ENCODE measurements around the gene TREML4.

Gene TREML4

DNA sequence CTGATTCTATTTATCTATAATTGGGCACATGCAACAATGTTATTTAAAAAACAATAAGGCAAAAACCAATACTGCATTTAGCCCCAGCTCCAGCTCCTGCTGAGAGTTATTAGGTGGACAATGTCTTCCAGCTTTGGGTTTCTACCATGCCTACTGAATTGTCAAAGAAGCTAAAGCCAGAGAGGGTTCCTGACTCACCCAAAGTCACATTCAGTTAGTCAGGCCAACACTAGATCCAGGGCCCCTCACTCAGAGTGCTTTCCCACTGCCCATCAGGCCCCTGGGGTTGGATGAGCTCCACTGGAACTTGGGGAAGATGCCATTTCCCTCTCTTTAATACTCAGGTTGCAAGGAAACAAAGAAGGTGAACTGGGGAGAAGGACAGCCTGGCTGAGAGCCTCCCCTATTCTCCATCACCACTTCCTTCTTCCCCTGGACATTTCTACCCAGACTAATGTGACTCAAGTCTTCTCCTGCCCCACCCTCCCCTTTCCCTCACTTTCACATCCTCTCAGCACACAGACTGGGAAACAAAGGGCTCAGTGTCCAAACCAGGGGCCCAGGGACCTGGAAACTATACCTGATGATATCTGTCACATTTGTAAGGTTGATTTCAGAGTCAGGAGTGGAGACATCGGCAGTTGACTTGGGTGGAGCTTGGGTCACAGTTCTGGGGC lies 52.4 kb downstream of the TREML4 start:
- no peak for TF ChIP-seq CTCF (IDR thresholded peaks at IDR 0.05)

GRCh38 chr6:41283600-41283999 lies 55.5 kb downstream of the TREML4 start:
- no peak for TF ChIP-seq CTCF (IDR thresholded peaks at IDR 0.05)

DNA sequence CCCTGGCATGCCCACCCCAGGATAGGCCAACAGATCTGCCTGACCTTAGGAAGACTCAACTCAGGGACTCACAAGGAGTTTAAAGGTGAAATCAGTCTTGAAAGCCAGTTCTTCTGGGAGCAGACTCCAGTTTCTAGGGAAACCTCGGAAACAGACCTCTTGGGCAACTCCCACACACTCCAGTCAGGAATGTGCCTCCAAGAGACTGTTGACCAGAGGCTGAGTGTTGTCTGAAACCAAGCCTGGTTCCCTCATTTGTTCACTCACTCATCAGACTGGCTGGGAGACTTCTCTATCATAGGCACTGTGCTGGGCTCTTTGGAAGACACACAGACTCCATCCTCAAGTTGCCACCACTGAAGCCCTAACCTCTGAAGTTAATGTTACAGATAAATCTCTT lies 56.6 kb downstream of the TREML4 start:
- TF ChIP-seq CTCF (IDR thresholded peaks at IDR 0.05), result no peak

DNA sequence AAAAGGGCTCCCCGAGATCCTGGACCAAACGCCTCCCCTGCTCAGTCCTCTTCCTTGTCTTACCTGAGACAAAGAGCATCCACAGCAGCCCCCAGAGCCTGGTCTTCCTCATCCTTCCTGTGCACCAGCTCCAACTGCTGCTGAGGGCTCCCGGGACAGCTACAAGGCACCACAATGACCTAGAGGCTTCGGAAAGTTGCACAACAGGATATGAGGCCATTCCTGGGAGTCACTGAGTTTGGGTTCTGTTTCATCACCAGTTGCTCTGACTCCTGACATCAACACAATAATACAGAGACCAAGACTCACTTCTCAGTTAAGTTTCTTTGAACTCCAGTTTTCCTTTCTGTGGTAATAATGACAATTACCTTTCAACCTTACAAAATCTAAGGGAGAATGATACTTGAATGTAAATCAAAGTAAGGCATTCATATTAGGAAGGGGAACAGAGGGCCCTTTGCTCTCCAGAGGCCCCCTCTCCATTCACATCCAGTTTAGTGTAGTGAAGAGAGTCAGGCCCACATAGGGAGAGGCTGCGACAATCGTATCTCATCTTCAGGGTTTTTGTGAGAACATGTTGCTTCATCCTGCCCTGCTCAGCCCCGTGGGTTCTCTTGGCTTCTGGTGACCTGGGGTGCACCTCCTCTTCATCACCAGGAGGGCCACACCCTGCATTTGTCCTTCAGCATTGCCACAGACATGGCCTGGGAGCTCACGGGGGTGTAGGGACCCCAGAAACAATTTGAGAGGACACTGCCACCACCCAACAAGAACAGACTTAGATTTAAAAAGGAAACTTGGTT lies 58.6 kb downstream of the TREML4 start, which contains the start of gene TREM1:
Gene TREM1, minus strand, starts transcription at position 139 of the 803 bp plus-strand sequence. Its CDS starts 27 bp downstream, at position 112.
- TF ChIP-seq CTCF (IDR thresholded peaks at IDR 0.05), result no peak

GRCh38 chr6:41288030-41288753 lies 60.0 kb downstream of the TREML4 start:
- TF ChIP-seq CTCF (IDR thresholded peaks at IDR 0.05), result no peak

Data from LNCAP (cell line).